CD4-positive, CD25-positive, alpha-beta regulatory T cell (primary cell): ENCODE results near the gene FBXO22. TPM values are rescaled to one million over a fixed set of nuclear protein-coding genes. Genes with fewer than 3 reads are reported as not detected.
"Not testable (repeated sequence)": the region's sequence is repeated elsewhere in the genome, so short reads cannot be mapped to it uniquely, and the experiment has no call there.

ENCODE experiments used
- ATAC-seq, 2 donors: fragments of 150-1000 bp; cut with Tn5 transposase; one replicate each; pipeline ENCODE4 v1.10.0; 2021; ENCODE audit warnings: low read depth in 2 of 2, moderate number of reproducible peaks in 2 of 2, moderate library complexity in 1 of 2
- DNase-seq, 3 donors: peaks; one replicate each; pipeline versions ENCODE4 v3.0.0 to v3.0.0-alpha.2; 2012 to 2022; ENCODE audit warnings: mixed read lengths in 1 of 3
- H3K27ac ChIP-seq: one replicate; pipeline ENCODE4 v1.7.0; 2013; ENCODE audit warnings: mild to moderate bottlenecking, low read length; ENCODE audit not compliant: insufficient read depth, poor library complexity, severe bottlenecking
- H3K27me3 ChIP-seq: one replicate; pipeline ENCODE4 v1.7.0; 2013; ENCODE audit warnings: low read length; ENCODE audit not compliant: control insufficient read depth, insufficient read depth
- H3K36me3 ChIP-seq: one replicate; pipeline ENCODE4 v1.7.0; 2013; ENCODE audit warnings: mild to moderate bottlenecking, low read length, moderate library complexity; ENCODE audit not compliant: control insufficient read depth, insufficient read depth
- H3K4me1 ChIP-seq: 2 replicates; pipeline ENCODE4 v1.7.0; 2013; ENCODE audit warnings: mild to moderate bottlenecking, low read length; ENCODE audit not compliant: insufficient read depth, control insufficient read depth, poor library complexity, severe bottlenecking
- H3K4me3 ChIP-seq: one replicate; pipeline ENCODE4 v1.7.0; 2013; ENCODE audit warnings: low read depth, mild to moderate bottlenecking, low read length, moderate library complexity
- H3K9me3 ChIP-seq, 2 experiments: 1 replicate in 1 of 2; 2 replicates in 1 of 2; pipeline ENCODE4 v1.7.0; 2013; ENCODE audit warnings: low read length in 2 of 2, mild to moderate bottlenecking in 1 of 2, moderate library complexity in 1 of 2; ENCODE audit not compliant: control insufficient read depth in 2 of 2
- H3K27ac Mint-ChIP-seq, 3 donors: one replicate each; pipeline ENCODE4 v1.8.0; 2020 to 2022; ENCODE audit warnings: mild to moderate bottlenecking in 3 of 3, mixed read lengths in 3 of 3, moderate library complexity in 2 of 3
- H3K27me3 Mint-ChIP-seq: one replicate; pipeline ENCODE4 v1.8.0; 2022; ENCODE audit warnings: mild to moderate bottlenecking, mixed read lengths
- H3K36me3 Mint-ChIP-seq: one replicate; pipeline ENCODE4 v1.8.0; 2020; ENCODE audit warnings: mixed read lengths
- H3K4me1 Mint-ChIP-seq, 4 donors: one replicate each; pipeline ENCODE4 v1.8.0; 2020 to 2022; ENCODE audit warnings: mixed read lengths in 4 of 4, mild to moderate bottlenecking in 1 of 4
- H3K4me3 Mint-ChIP-seq, 4 donors: one replicate each; pipeline ENCODE4 v1.8.0; 2020 to 2022; ENCODE audit warnings: mild to moderate bottlenecking in 4 of 4, mixed read lengths in 4 of 4, moderate library complexity in 3 of 4
- H3K9me3 Mint-ChIP-seq, 7 donors: one replicate each; pipeline ENCODE4 v1.8.0; 2020 to 2022; ENCODE audit warnings: mixed read lengths in 7 of 7, mild to moderate bottlenecking in 3 of 7, moderate library complexity in 2 of 7
- polyA plus RNA-seq, 4 donors: library from polyadenylated mRNA; unstranded; fragments of 300-500 nt; fragmentation: Illumina TruSeq; gene quantifications; one replicate each; pipeline ENCODE4 v1.2.3, GENCODE V29; 2021
- total RNA-seq: library from RNA; stranded (reverse); gene quantifications from one replicate; pipeline ENCODE4 v1.2.3, GENCODE V29; 2022

Gene FBXO22
- total and polyA plus RNA-seq, 5 donors from 2014 or later = 11.3 to 27.3 (median 19.8) TPM

- DNase-seq (no peak), ATAC-seq (no peak)
- no peak overlapping the region for H3K4me3 Mint-ChIP-seq
- H3K9me3 Mint-ChIP-seq = no peaks in the 10 kb centered on the region
- Histone ChIP-seq H3K4me3 (no peak overlapping the region), H3K9me3 (no peaks in the 10 kb centered on the region), H3K27ac (no peak overlapping the region), H3K36me3 (peaks cover 6% of the 10 kb centered on the region), H3K4me1 (no peaks in the 10 kb centered on the region), H3K27me3 (no peaks in the 10 kb centered on the region)
- H3K36me3 Mint-ChIP-seq = peaks cover 26% of the 10 kb centered on the region
- no peak overlapping the region for H3K27ac Mint-ChIP-seq
- H3K4me1 Mint-ChIP-seq = peaks cover 0 to 3% (median under 1%) of the 10 kb centered on the region in 4 donors
- H3K27me3 Mint-ChIP-seq = no peaks in the 10 kb centered on the region
Measured at GRCh38 chr15:75895731-75896130, 7.9 kb upstream of the FBXO22 start.

DNA sequence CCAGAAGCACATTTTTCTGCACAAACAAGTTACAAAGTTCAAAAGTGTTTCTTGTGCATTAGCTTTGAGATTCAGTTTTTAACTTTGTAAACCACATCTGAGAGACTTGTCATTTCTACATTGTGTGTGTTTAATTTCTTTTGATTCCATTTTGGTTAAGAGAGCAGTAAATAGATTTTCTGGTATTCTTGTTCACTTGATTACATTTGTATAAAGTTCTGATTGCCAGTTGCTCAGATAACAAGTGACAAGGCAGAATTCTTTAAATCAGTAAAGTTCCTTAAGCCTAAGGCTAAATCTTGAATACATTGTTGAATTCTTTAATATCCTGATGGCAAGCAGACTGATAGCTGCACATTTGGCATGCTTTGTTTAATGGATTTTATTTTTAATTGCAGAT lies 3.1 kb upstream of the FBXO22 start:
- H3K9me3 Mint-ChIP-seq = no peaks in the 10 kb centered on the region
- H3K9me3 ChIP-seq = no peaks in the 10 kb centered on the region
- ATAC-seq (no peak), DNase-seq (no peak)
- peaks cover 4% of the 10 kb centered on the region for H3K27me3 Mint-ChIP-seq
- no peak overlapping the region for H3K27ac ChIP-seq
- H3K4me3 ChIP-seq = no peak overlapping the region
- H3K4me1 Mint-ChIP-seq = peaks cover 17 to 36% (median 21%) of the 10 kb centered on the region in 4 donors
- peaks cover 10% of the 10 kb centered on the region for H3K36me3 Mint-ChIP-seq
- no peak overlapping the region for H3K27ac Mint-ChIP-seq
- peaks cover 20% of the 10 kb centered on the region for H3K4me1 ChIP-seq
- peak overlapping the region in 2 of 4 donors; percentile 39 to 94 for H3K4me3 Mint-ChIP-seq
- H3K36me3 ChIP-seq = peaks cover 4% of the 10 kb centered on the region
- H3K27me3 ChIP-seq = no peaks in the 10 kb centered on the region

- no peak for ATAC-seq
- peaks cover 9% of the 10 kb centered on the region for H3K36me3 ChIP-seq
- no peaks in the 10 kb centered on the region for H3K9me3 Mint-ChIP-seq
- peaks cover 20% of the 10 kb centered on the region for H3K4me1 ChIP-seq
- H3K36me3 Mint-ChIP-seq = peaks cover 3% of the 10 kb centered on the region
- H3K4me1 Mint-ChIP-seq = peaks cover 20 to 46% (median 29%) of the 10 kb centered on the region in 4 donors
- H3K27me3 ChIP-seq = no peaks in the 10 kb centered on the region
- H3K27me3 Mint-ChIP-seq = peaks cover 4% of the 10 kb centered on the region
- DNase-seq = no peak
- peak overlapping the region; percentile 47 to 91 (median 83) for H3K27ac Mint-ChIP-seq
- no peaks in the 10 kb centered on the region for H3K9me3 ChIP-seq
- no peak overlapping the region for H3K4me3 ChIP-seq
- peak overlapping the region; percentile 67 to 94 (median 81) for H3K4me3 Mint-ChIP-seq
- H3K27ac ChIP-seq = no peak overlapping the region
Measured at GRCh38 chr15:75902129-75902557, 1.5 kb upstream of the FBXO22 start.

GRCh38 chr15:75905231-75905630 lies 1.6 kb downstream of the FBXO22 start:
- Histone ChIP-seq H3K4me3 (peak overlapping the region; percentile 21), H3K9me3 (no peaks in the 10 kb centered on the region), H3K27me3 (no peaks in the 10 kb centered on the region), H3K27ac (no peak overlapping the region), H3K4me1 (peaks cover 20% of the 10 kb centered on the region), H3K36me3 (peaks cover 9% of the 10 kb centered on the region)
- H3K4me1 Mint-ChIP-seq = peaks cover 30 to 64% (median 42%) of the 10 kb centered on the region in 4 donors
- H3K4me3 Mint-ChIP-seq = peak overlapping the region; percentile 94 to 99 (median 98)
- H3K36me3 Mint-ChIP-seq = peaks cover 18% of the 10 kb centered on the region
- no peak for ATAC-seq
- DNase-seq = no peak
- peaks cover 4% of the 10 kb centered on the region for H3K27me3 Mint-ChIP-seq
- no peaks in the 10 kb centered on the region for H3K9me3 Mint-ChIP-seq
- peak overlapping the region; percentile 43 to 91 (median 73) for H3K27ac Mint-ChIP-seq

DNA sequence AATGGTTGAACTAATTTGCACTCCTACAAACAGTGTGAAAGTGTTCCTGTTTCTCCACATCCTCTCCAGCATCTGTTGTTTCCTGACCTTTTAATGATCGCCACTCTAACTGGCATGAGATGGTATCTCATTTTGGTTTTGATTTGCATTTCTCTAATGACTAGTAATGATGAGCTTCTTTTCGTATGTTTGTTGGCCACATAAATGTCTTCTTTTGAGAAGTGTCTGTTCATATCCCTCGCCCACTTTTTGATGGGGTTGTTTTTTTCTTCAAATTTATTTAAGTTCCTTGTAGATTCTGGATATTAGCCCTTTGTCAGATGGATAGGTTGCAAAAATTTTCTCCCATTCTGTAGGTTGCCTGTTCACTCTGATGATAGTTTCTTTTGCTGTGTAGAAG lies 6.7 kb downstream of the FBXO22 start:
- not testable (repeated sequence) for H3K27ac Mint-ChIP-seq, H3K9me3 ChIP-seq, H3K9me3 Mint-ChIP-seq, H3K27ac ChIP-seq, H3K4me3 ChIP-seq, ATAC-seq, H3K27me3 ChIP-seq, DNase-seq, H3K27me3 Mint-ChIP-seq, H3K4me1 ChIP-seq
- peak overlapping the region in 1 of 4 donors; percentile 18 for H3K4me3 Mint-ChIP-seq
- peaks cover 31% of the 10 kb centered on the region for H3K36me3 ChIP-seq
- peaks cover 29 to 66% (median 44%) of the 10 kb centered on the region in 4 donors for H3K4me1 Mint-ChIP-seq
- peaks cover 54% of the 10 kb centered on the region for H3K36me3 Mint-ChIP-seq

DNA sequence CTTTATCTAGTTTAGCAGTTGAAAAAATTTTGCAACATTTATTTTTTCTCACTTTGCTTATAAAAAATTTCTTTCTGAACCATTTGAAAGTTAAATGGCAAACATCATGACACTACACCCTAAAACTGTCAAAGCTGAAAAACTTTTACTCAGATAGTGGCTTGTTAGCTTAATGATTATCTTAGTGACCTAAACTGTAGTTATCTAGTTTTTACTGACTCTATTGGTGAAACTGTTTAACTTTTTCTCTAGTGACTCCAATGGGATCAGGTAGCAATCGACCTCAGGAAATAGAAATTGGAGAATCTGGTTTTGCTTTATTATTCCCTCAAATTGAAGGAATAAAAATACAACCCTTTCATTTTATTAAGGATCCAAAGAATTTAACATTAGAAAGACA lies 13.3 kb downstream of the FBXO22 start:
- H3K27me3 Mint-ChIP-seq = no peaks in the 10 kb centered on the region
- no peak for ATAC-seq
- H3K9me3 Mint-ChIP-seq = no peaks in the 10 kb centered on the region
- H3K27ac Mint-ChIP-seq = no peak overlapping the region
- H3K4me3 Mint-ChIP-seq = no peak overlapping the region
- Histone ChIP-seq H3K4me1 (no peaks in the 10 kb centered on the region), H3K36me3 (peaks cover 47% of the 10 kb centered on the region), H3K27ac (no peak overlapping the region), H3K9me3 (no peaks in the 10 kb centered on the region), H3K4me3 (no peak overlapping the region), H3K27me3 (no peaks in the 10 kb centered on the region)
- H3K4me1 Mint-ChIP-seq = peaks cover 4 to 20% (median 14%) of the 10 kb centered on the region in 4 donors
- no peak for DNase-seq
- peaks cover 42% of the 10 kb centered on the region for H3K36me3 Mint-ChIP-seq

DNA sequence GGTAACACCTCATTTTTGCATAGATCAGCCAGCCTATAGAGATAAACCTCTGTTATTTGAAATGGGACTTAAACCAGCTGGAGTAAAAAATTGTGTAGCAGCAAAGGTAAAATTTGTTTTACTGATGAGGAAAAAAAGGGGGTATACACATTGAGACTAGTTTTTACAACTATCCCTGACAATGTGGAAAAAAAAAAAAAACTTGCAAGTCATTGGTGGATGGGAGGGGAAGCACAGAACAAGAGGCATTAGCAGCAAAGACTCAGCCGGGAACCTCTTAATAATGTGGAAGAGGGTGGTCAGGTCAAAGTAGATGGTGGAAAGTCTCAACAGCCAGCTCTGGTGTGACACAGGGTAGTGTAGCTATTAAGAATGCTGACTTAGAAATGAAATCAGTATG lies 14.5 kb downstream of the FBXO22 start:
- no peaks in the 10 kb centered on the region for H3K9me3 Mint-ChIP-seq
- H3K4me3 ChIP-seq = no peak overlapping the region
- no peaks in the 10 kb centered on the region for H3K27me3 ChIP-seq
- no peaks in the 10 kb centered on the region for H3K4me1 ChIP-seq
- H3K27ac Mint-ChIP-seq = peak overlapping the region in 1 of 3 donors; percentile 52
- H3K36me3 ChIP-seq = peaks cover 50% of the 10 kb centered on the region
- no peak for DNase-seq
- peaks cover 32% of the 10 kb centered on the region for H3K36me3 Mint-ChIP-seq
- no peaks in the 10 kb centered on the region for H3K9me3 ChIP-seq
- H3K27ac ChIP-seq = no peak overlapping the region
- H3K27me3 Mint-ChIP-seq = no peaks in the 10 kb centered on the region
- no peak for ATAC-seq
- no peak overlapping the region for H3K4me3 Mint-ChIP-seq
- H3K4me1 Mint-ChIP-seq = peaks cover 7 to 12% (median 11%) of the 10 kb centered on the region in 4 donors

GRCh38 chr15:75920079-75920478 lies 16.4 kb downstream of the FBXO22 start:
- Histone ChIP-seq H3K4me1 (no peaks in the 10 kb centered on the region), H3K27me3 (no peaks in the 10 kb centered on the region), H3K27ac (no peak overlapping the region), H3K4me3 (no peak overlapping the region), H3K36me3 (peaks cover 31% of the 10 kb centered on the region), H3K9me3 (no peaks in the 10 kb centered on the region)
- Mint-ChIP-seq H3K4me1 (peaks cover 4 to 18% (median 17%) of the 10 kb centered on the region in 4 donors), H3K27me3 (no peaks in the 10 kb centered on the region), H3K36me3 (peaks cover 30% of the 10 kb centered on the region), H3K9me3 (no peaks in the 10 kb centered on the region), H3K4me3 (no peak overlapping the region), H3K27ac (no peak overlapping the region)
- DNase-seq (no peak), ATAC-seq (no peak)
